ENCODE results near the gene LAMTOR2. TPM values are rescaled to one million over a fixed set of nuclear protein-coding genes. Genes with fewer than 3 reads are reported as not detected.

Gene LAMTOR2
- total and polyA plus RNA-seq, 7 donors = 46.1 to 101 (median 63.9) TPM

- Histone ChIP-seq H3K9me3 (no peaks in the 10 kb centered on the region), H3K36me3 (ENCODE audit: insufficient read depth in 1 of 2, low read depth in 1 of 2) (no peaks in the 10 kb centered on the region), H3K4me3 (no peak overlapping the region), H3K27me3 (ENCODE audit: insufficient read depth in 3 of 3, low read length in 2 of 3) (no peaks in the 10 kb centered on the region), H3K27ac (no peak overlapping the region), H3K4me1 (peaks cover 3% of the 10 kb centered on the region)
- intact Hi-C loops (cut with DNase I) = no loop called here
- ATAC-seq (no peak), DNase-seq (no peak)
- 63 to 74% (median 70%) methylated on average over 8 of the region's 8 CpGs for WGBS, 3 donors
- TF ChIP-seq, protein P1, sequence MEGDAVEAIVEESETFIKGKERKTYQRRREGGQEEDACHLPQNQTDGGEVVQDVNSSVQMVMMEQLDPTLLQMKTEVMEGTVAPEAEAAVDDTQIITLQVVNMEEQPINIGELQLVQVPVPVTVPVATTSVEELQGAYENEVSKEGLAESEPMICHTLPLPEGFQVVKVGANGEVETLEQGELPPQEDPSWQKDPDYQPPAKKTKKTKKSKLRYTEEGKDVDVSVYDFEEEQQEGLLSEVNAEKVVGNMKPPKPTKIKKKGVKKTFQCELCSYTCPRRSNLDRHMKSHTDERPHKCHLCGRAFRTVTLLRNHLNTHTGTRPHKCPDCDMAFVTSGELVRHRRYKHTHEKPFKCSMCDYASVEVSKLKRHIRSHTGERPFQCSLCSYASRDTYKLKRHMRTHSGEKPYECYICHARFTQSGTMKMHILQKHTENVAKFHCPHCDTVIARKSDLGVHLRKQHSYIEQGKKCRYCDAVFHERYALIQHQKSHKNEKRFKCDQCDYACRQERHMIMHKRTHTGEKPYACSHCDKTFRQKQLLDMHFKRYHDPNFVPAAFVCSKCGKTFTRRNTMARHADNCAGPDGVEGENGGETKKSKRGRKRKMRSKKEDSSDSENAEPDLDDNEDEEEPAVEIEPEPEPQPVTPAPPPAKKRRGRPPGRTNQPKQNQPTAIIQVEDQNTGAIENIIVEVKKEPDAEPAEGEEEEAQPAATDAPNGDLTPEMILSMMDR (IDR thresholded peaks at IDR 0.05) = no peak
Observed at GRCh38 chr1:156080241-156080862, 25.8 kb downstream of the LAMTOR2 start.

GRCh38 chr1:156080863-156081179 is 26.2 kb downstream of the LAMTOR2 start:
- H3K9me3 ChIP-seq = no peaks in the 10 kb centered on the region
- TF ChIP-seq, protein P1 (IDR thresholded peaks at IDR 0.05) = no peak
- no peaks in the 10 kb centered on the region for H3K27me3 ChIP-seq (ENCODE audit: insufficient read depth in 3 of 3, low read length in 2 of 3)
- H3K4me3 ChIP-seq = no peak overlapping the region
- intact Hi-C loops (cut with DNase I) = no loop called here
- DNase-seq = no peak
- WGBS, 3 donors = 57 to 79% (median 66%) methylated on average over 4 of the region's 4 CpGs
- no peak for ATAC-seq
- H3K4me1 ChIP-seq = peaks cover 3% of the 10 kb centered on the region
- no peak overlapping the region for H3K27ac ChIP-seq
- no peaks in the 10 kb centered on the region for H3K36me3 ChIP-seq (ENCODE audit: insufficient read depth in 1 of 2, low read depth in 1 of 2)

GRCh38 chr1:156081180-156081916 is 26.8 kb downstream of the LAMTOR2 start:
- peak overlapping the region; percentile 89 for H3K4me3 ChIP-seq
- 7 to 12% (median 10%) methylated on average over 32 to 59 of the region's 61 CpGs for WGBS, 3 donors
- no peaks in the 10 kb centered on the region for H3K36me3 ChIP-seq (ENCODE audit: insufficient read depth in 1 of 2, low read depth in 1 of 2)
- H3K27ac ChIP-seq = no peak overlapping the region
- ATAC-seq (no peak), DNase-seq (no peak)
- TF ChIP-seq, protein P1 (IDR thresholded peaks at IDR 0.05) = no peak
- no peaks in the 10 kb centered on the region for H3K9me3 ChIP-seq
- no peaks in the 10 kb centered on the region for H3K27me3 ChIP-seq (ENCODE audit: insufficient read depth in 3 of 3, low read length in 2 of 3)
- intact Hi-C loops (cut with DNase I) = no loop called here
- H3K4me1 ChIP-seq = peaks cover 3% of the 10 kb centered on the region

GRCh38 chr1:156081917-156082308 is 27.3 kb downstream of the LAMTOR2 start:
- 0 to 6% (median 1%) methylated on average over 2 to 10 of the region's 10 CpGs for WGBS, 3 donors
- ATAC-seq = peak in 1 of 4 donors; percentile 14
- H3K36me3 ChIP-seq (ENCODE audit: insufficient read depth in 1 of 2, low read depth in 1 of 2) = no peaks in the 10 kb centered on the region
- intact Hi-C loops (cut with DNase I) = no loop called here
- TF ChIP-seq, protein P1 (IDR thresholded peaks at IDR 0.05) = no peak
- peak overlapping the region; percentile 89 for H3K4me3 ChIP-seq
- H3K4me1 ChIP-seq = peaks cover 3% of the 10 kb centered on the region
- no peak overlapping the region for H3K27ac ChIP-seq
- no peaks in the 10 kb centered on the region for H3K27me3 ChIP-seq (ENCODE audit: insufficient read depth in 3 of 3, low read length in 2 of 3)
- no peaks in the 10 kb centered on the region for H3K9me3 ChIP-seq
- DNase-seq = no peak
